ENCODE data around the gene PROM2.
"Not testable (repeated sequence)": the region's sequence is repeated elsewhere in the genome, so short reads cannot be mapped to it uniquely, and the experiment has no call there.

Gene PROM2

DNA sequence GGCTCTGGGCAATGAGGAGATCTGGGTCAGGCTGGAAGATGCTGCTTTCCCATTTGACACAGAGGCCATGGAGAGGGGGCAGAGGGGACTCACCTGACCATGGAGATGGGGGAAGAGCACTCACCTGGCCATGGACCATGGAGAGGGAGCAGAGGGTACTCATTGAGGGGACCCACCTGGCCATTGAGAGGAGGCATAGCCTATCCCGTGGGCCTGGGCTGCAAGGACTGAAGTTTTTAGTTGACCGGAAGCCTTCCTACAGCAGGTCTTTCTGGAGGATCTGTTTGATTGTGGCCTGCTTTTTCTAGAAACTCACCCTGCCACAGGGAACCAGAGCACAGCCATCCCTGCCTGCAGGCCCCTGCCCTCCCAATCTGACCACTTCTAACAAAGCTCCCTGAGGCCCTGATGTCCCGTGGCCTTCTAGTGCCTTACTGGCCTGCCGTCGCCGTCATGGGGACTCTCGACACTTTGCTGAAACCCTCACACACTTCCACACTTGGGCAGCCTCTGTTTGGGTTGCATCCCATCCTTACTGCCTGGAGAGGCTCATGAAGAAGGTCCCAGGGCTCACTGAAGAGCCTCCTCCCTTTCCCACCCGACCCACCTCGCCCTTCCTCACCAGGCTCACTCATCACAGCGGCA lies 5.1 kb upstream of the PROM2 start:
- no peak for DNase-seq

DNA sequence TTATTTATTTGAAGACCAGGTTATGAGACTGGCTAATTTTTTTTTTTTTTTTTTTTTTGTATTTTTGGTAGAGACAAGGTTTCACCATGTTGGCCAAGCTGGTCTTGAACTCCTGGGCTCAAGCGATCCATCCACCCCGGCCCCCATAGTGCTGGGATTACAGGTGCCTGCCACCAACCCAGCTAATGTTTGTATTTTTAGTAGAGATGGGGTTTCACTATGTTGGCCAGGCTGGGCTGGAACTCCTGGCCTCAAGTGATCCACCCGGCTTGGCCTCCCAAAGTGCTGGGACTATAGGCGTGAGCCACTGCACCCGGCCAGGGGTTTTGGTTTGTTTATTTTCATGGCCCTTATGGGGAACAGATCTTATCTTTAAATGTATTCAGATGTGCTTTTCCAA lies 4.5 kb upstream of the PROM2 start:
- DNase-seq, result not testable (repeated sequence)

DNA sequence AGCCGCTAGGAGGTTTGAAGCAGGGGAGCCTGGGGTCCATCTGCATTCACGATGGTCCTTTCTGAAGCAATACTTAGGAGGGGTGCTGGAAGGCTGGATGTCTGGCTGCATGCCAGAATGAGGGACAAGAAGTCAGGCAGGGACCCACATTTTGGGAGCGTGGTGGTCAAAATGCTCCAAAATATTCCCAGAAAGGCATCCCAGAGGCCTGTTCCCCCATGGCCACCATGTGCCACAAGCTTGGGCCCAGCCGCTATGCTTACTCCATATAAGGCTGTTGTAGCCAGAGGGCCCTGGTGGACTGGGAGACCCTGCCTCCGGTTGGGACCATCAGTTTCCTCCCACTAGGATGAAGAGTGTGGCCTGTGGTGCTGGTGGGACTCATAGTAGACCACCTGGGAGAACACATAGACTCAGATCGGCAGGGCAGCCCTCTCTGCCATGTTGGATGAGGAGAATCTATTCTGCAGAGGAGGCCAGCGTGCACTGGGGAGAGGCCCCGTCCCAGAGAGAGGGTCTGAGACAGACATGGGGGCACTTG lies 3.6 kb upstream of the PROM2 start:
- DNase-seq, result no peak

DNA sequence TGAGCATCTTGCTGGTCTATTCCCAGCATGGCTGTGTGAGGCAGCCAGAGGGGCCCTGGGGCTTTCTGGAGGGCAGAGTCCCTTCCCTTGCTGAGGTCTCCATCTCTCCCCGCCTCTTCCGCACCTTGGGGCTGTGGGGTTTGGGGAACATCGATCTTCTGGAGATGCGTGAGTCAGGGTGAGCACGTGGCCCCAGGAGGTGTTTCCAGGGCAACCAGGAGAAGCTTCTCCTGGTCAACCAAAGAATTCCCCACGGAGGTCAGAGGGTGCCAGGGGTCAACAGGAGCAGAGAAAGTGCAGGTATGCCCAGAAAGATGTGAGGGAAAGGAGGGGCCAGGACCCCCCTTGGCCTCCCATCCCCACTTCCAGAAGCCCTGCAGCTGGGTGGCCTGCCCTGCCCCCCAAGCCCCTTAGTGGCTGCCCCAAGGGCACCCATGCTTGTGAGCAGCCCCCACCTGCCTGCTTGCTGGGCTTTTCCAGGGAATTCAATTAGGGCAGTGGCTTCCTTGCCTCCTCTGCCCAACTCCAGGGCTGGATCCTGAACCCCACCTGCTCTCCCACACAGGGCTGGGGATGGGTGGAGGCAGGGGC lies 2.8 kb upstream of the PROM2 start:
- DNase-seq, result no peak

DNA sequence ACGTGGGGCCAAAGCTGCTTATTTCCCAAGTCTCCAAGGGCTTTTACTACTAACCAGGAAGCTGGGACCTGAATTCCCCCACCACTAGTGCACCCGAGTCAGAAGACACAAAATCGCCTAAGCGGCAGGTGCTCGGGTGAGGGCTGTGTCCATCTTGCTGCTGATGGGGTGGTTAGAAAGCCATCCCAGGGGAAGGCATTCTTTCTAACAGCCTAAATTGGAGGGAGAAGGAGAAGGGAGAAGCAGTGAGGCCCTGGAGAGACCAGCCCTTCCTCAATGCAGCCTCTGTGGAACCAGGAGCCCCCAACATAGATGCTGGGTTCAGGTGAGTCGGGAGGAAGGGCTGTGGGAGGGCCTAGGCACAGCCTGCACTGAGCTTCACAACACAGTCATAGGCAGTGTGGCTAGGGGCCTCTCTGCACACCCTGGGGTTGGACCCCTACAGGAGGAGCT lies 1.9 kb upstream of the PROM2 start:
- DNase-seq, result no peak

DNA sequence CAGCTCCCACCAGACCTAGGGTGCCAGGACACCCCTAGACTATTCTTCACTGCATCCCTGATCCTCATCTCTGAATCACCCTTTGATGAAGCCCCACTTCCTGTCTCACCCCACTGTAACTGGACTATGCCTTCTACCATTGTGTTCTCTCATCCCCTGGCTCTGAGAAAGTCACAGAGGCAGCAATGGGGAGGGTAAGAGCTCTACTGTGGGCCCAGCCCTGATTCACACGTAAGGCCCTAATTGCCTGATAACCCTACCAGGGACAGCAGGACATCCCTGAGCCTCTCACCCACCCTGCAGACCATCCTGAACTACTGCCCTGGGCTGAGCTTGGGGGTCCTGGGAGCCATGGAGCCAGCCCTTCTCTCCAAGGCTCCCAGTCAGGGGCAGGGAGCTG lies 1.5 kb upstream of the PROM2 start:
- DNase-seq, result no peak

DNA sequence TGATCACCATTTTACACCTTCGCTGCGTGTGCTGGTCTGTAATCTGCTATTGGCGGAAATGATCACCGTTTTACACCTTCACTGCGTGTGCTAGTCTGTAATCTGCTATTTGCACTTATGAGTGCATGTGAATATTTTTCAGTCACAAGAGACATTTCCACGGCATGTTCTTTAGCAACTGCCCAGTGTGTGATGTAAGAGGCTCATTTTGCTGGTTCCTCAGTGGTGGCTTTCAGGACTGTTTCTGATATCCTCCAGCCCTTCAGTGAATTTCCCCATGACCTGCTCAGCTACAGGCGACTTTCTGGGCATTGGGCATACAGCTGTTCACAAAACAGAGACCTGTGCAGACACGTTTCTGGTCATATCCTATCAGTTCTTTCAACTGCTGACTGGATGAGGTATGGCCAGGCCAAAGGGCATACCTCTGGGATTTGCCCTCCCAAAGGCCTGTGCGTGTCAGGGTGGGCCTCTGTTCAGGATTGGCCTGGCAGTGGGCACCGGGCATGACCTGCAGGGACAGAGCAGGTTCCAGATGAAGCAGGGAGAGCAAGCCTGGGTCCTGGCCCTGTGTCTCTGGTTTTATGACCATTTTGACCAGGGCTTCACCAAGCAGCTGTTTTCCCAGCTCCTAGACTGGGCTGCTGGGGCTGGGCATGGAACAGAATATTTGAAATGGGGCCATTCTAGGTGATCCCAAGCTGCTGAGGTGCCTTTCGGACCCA lies 521 bp upstream of the PROM2 start:
- no peak for DNase-seq

DNA sequence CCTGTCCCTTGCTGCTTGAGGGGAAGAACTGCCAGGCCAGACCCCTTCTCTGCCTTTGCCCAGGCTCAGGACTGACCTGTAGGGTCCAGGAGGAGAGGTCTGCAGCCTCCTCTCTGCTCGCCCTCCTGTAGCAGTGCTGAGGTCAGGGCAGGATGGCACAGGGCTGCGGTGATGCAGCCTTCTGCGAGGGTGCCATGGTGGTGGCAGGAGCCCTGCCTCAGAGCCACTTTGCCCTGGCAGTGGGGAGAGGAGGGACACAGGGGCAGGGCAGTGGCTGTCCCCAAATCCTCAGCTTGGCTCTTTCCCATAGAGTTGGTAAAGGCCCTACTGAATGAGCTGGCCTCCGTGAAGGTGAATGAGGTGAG lies 884 bp downstream of the PROM2 start:
- no peak for DNase-seq

DNA sequence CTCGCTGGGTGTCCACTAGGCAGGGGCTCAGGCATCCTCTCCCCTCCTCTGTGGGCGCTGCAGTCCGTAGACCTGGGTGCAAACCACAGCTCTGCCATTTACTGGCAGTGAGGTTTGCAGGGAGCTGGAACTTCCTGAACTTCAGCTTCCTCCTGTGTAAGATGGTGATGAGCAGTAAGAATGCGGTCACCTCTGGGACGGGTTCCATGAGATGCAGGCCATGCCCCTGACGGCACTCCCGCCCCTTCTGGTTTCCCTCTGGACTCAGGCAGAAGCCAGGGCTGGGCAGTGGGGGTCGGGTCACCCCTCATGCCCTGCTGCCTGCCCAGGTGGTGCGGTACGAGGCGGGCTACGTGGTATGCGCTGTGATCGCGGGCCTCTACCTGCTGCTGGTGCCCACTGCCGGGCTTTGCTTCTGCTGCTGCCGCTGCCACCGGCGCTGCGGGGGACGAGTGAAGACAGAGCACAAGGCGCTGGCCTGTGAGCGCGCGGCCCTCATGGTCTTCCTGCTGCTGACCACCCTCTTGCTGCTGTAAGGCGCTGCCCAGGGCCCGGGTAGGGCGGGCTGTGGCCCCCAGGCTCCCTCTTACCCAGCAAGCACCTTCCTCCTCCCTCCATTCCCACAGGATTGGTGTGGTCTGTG lies 1.5 kb downstream of the PROM2 start:
- no peak for DNase-seq

DNA sequence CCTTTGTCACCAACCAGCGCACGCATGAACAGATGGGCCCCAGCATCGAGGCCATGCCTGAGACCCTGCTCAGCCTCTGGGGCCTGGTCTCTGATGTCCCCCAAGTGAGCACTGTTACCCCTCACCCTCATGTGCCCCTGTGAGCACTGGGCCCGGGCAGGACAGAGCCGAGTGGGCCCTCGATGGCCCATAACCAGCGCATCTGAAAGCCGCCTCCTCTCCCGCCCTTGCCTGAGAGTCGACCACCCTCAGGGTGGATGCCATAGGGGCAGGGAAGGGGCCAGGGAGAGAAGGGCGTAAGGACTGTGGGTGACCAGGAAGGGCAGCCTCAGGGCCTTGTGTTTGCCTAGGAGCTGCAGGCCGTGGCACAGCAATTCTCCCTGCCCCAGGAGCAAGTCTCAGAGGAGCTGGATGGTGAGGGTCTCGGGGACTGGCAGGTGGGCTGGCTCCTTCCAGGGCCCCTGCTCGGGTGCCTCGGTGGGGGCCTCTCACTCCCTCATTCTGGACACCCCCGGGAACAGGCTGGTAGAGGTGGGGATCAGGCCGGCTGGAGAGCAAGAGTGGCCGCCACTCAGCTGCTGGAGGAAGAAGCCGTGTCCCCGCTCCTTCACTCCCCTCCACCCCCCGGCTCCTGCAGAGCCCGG lies 2.1 kb downstream of the PROM2 start:
- DNase-seq, result no peak

DNA sequence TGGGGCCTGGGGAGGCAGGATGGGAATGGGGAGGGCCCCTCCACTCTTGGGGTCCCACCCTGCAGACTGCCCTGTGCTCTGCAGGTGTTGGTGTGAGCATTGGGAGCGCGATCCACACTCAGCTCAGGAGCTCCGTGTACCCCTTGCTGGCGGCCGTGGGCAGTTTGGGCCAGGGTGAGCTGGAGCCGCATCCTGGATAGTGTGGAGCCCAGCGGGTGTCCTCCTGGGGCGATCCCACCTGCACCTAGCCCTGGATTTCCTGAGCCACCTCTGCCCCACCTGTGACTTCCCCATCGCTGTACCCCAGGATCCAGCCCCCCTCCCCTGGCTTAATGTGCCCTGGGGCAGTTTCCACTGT lies 2.6 kb downstream of the PROM2 start:
- DNase-seq, result no peak

DNA sequence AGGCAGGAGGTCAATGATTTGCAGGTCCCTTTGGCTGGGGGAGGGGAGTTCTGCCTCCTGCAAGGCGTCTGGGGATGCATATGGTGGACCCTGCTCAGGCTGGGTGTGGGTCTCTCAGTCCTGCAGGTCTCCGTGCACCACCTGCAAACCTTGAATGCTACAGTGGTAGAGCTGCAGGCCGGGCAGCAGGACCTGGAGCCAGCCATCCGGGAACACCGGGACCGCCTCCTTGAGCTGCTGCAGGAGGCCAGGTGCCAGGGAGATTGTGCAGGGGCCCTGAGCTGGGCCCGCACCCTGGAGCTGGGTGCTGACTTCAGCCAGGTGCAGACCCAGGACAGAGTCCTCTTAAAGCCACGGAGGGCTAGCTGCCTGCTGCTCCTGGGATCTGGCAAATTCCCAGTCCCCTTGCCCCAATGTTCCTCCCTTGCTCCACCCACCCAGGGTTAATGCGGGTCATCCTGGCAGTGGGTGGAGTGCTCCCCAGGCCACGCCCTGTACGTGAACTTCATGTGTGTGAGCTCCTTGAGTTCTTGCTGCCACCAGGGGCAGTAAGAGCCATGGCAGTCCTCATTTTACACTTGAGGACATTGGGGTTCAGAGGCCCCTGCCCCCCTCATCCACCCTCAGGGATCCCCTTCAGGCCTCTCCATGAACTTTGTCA lies 3.1 kb downstream of the PROM2 start:
- DNase-seq, result peak; percentile 42

DNA sequence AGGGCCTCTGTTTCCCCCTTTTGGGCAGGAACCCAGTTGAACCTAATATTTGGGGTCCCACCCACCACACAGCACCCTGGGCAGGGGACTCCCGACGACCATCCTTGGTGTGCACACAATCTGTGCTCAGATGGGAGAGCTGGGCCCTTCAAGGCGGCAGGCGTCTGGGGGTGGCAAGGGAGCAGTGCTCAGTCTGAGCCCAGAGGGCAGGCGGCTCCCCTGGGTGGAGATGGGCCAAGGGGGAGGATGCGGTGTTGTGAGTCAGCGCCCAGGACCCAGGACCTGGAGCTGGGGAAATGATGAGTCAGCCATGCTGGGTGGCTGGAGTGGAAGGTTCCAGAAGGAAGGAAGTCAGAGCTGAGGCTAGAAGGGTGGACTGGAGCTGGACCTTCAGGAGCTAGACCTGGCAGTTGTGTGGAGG lies 3.8 kb downstream of the PROM2 start:
- no peak for DNase-seq

DNA sequence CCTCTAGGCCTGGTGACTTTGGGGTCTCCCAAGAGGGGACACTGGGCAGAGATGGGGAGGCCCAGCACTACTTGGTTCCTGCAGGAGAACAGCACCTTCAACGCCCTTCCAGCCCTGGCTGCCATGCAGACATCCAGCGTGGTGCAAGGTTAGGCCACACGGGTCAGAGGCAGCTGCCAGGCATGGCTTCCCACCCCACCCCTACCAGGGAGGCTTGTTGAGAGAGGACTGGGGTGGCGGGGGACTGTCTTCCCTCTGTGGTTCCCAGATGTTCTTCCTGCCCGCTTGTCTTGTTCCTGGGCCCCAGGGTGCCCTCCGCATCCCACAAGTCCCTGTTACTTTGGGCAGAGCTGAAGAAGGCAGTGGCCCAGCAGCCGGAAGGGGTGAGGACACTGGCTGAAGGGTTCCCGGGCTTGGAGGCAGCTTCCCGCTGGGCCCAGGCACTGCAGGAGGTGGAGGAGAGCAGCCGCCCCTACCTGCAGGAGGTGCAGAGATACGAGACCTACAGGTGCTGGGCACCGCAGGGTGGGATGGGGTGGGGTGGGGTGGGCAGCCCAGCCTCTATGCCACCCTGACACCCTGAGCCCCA lies 4.5 kb downstream of the PROM2 start:
- DNase-seq, result no peak

DNA sequence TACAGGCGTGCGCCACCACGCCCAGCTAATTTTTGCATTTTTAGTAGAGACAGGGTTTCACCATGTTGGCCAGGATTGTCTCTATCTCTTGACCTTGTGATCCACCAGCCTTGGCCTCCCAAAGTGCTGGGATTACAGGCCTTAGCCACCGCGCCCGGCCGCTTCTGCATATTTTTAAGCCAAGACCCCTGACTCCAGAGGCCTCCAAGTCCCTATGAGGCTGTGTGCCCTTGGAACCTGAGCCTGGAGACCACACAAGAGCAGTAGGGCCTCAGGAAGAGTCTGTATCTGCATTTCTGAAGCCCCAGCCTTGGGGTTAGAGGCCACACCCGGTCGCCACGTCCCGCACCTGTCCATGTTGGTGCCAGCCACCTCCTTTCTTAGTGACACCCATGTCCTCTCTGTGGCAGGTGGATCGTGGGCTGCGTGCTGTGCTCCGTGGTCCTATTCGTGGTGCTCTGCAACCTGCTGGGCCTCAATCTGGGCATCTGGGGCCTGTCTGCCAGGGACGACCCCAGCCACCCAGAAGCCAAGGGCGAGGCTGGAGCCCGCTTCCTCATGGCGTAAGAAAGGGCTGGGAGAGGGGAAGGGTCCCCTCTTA lies 5.3 kb downstream of the PROM2 start:
- DNase-seq, result no peak

DNA sequence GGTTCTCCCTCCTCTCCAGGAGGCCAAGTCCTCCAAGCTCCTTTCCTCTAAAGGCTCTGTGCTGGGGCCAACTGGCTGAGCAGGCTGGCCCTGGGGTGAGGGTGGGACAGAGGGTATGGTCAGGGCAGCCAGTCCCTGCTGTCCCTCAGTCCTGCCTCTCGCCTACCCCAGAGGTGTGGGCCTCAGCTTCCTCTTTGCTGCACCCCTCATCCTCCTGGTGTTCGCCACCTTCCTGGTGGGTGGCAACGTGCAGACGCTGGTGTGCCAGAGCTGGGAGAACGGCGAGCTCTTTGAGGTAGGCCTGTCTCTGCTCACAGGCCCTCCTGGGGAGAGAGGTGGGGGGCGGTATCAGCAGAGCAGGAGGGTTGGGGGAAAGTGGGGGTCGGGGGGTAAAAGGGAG lies 6.8 kb downstream of the PROM2 start:
- DNase-seq, result no peak

DNA sequence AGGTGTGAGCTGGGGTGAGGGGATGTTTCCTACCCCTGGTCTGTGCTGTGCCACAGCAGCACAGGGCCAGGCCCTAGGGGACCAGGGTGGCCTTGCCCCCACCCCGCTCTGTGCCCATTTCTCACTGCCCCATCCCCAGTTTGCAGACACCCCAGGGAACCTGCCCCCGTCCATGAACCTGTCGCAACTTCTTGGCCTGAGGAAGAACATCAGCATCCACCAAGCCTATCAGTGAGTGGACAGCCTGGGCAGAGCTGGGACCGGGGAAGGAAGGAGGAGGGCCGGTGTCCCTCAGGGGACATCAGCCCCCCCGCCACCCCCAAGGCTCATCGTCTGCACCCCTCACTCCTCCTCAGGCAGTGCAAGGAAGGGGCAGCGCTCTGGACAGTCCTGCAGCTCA lies 7.5 kb downstream of the PROM2 start:
- DNase-seq, result no peak

DNA sequence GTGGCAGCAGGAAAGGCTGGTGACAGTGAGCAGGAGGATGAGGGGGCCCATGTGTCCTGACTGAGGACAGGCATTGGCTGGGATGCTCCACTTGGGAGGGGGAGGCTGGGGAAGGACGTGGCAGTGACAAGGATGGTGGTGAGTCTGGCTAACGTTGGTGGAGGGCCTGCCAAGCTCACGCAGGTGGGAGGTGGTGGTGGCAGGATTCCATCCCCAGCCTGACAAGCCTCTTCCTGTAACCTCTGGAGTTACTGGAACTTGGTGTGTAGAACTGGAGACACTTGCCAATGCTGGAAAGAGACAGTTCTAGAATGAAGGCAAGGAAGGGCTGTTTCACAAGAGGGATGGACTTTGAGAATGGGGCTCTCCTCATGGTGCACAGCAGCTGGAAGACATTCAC lies 8.2 kb downstream of the PROM2 start:
- no peak for DNase-seq

DNA sequence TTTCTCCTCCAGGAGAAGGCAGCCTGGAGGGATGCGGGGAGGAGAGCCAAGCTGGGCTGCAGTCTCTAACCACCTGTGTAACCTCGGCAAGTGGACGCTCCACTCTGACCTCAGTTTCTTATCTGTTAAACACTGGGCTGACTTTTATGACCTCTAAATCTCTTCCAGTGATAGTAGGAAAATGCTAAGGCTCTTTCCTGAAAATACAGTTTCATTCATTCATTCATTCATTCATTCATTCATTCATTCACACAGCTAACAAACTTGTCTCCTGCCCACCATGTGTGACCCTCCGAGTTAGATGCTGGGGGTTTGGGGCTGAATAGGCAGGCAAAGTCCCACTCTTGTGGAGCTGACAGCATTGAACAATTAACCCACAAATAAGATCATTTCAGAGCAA lies 9.3 kb downstream of the PROM2 start:
- DNase-seq, result no peak

DNA sequence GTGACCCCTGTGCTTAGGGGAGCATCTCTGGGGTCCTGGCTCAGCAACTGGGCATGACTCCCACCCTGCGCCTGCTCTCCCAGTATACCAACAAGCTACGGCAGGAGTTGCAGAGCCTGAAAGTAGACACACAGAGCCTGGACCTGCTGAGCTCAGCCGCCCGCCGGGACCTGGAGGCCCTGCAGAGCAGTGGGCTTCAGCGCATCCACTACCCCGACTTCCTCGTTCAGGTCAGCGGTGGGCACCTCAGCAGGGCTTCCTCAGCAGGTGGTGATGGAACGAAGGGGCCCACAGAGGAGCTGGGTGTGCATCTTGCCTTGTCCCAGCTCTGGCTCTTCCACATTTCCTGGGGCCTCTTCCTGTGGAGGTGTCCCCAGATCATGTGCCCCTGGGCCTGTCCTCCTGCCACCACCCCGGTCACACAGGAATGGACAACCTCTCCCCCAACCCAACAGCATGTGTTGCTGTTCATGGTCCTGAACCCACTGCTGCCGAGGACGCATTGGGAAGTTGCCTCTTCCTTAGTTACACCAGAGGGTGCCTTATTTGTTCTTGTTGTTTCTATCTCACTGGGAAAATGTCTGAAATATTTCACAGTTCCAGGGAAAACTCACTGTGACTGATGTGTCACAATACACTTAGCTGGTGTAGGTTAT lies 10.8 kb downstream of the PROM2 start:
- DNase-seq, result no peak

DNA sequence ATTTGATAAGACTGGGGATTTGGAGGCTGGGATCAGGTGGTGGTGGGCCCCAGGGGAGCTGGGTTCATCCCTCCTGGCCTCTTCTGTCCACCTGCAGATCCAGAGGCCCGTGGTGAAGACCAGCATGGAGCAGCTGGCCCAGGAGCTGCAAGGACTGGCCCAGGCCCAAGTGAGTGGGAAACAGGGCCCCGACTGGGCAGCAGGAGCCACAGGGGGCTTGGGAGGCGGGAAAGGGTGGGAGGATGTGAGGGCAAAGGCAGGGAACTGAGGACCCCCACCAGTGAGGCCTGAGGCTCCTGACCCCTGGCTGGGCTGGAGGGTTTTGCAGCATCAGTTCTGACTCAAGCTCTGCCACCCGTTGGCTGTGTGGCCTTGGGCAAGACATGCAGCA lies 11.3 kb downstream of the PROM2 start:
- DNase-seq, result no peak

All from NCI-H82 (cell line).